ENCODE data around the gene LEO1.

DNA sequence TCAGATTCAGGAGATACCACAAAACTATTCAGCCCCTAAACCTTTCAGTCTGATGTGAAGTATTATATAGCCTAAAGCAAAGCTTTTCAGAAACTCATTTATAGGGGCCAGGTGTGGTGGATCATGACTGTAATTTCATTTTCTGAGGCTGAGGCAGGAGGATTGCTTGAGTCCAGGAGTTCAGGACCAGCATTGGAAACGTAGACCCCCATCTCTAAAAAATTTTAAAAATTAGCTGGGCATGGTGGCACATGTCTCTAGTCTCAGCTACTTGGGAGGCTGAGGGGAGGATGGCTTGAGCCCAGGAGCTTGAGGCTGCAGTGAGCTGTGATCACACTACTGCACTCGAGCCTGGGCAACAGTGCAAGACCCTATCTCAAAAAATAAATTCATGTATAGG lies 82.1 kb downstream of the LEO1 start:
- TF ChIP-seq, protein P1, sequence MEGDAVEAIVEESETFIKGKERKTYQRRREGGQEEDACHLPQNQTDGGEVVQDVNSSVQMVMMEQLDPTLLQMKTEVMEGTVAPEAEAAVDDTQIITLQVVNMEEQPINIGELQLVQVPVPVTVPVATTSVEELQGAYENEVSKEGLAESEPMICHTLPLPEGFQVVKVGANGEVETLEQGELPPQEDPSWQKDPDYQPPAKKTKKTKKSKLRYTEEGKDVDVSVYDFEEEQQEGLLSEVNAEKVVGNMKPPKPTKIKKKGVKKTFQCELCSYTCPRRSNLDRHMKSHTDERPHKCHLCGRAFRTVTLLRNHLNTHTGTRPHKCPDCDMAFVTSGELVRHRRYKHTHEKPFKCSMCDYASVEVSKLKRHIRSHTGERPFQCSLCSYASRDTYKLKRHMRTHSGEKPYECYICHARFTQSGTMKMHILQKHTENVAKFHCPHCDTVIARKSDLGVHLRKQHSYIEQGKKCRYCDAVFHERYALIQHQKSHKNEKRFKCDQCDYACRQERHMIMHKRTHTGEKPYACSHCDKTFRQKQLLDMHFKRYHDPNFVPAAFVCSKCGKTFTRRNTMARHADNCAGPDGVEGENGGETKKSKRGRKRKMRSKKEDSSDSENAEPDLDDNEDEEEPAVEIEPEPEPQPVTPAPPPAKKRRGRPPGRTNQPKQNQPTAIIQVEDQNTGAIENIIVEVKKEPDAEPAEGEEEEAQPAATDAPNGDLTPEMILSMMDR (IDR thresholded peaks at IDR 0.05) = no peak
- no peak for TF ChIP-seq POLR2A (IDR thresholded peaks at IDR 0.05)

Data from body of pancreas (tissue), 4 donors.